ENCODE results near the gene TOMM34.

DNA sequence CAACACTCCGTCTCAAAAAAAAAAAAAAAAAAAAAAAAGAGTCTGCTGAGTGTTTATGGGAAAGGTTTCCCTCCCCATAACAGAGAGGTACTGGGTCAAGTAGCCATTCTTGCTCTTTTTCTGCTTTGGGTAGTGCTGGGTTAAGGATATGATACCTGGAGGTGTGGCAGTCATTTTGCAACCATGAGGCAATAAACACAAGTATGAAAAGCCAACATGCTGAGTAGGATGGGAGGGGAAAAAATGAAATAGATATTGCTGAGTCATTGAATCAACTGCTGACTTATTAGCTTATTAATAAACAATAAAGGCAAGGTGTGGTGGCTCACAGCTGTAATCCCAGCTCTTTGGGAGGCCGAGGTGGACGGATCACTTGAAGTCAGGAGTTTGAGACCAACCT, 2.3 kb upstream of the TOMM34 start:
- TF ChIP-seq EP300 (IDR thresholded peaks at IDR 0.05) (no peak), CHD4 (IDR thresholded peaks at IDR 0.05; ENCODE audit: borderline replicate concordance) (no peak), KDM1A (IDR thresholded peaks at IDR 0.05; ENCODE audit: low read depth) (no peak)
- TF ChIP-seq, protein P1, sequence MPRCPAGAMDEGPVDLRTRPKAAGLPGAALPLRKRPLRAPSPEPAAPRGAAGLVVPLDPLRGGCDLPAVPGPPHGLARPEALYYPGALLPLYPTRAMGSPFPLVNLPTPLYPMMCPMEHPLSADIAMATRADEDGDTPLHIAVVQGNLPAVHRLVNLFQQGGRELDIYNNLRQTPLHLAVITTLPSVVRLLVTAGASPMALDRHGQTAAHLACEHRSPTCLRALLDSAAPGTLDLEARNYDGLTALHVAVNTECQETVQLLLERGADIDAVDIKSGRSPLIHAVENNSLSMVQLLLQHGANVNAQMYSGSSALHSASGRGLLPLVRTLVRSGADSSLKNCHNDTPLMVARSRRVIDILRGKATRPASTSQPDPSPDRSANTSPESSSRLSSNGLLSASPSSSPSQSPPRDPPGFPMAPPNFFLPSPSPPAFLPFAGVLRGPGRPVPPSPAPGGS (IDR thresholded peaks at IDR 0.05) = no peak
- TF ChIP-seq, protein P2, sequence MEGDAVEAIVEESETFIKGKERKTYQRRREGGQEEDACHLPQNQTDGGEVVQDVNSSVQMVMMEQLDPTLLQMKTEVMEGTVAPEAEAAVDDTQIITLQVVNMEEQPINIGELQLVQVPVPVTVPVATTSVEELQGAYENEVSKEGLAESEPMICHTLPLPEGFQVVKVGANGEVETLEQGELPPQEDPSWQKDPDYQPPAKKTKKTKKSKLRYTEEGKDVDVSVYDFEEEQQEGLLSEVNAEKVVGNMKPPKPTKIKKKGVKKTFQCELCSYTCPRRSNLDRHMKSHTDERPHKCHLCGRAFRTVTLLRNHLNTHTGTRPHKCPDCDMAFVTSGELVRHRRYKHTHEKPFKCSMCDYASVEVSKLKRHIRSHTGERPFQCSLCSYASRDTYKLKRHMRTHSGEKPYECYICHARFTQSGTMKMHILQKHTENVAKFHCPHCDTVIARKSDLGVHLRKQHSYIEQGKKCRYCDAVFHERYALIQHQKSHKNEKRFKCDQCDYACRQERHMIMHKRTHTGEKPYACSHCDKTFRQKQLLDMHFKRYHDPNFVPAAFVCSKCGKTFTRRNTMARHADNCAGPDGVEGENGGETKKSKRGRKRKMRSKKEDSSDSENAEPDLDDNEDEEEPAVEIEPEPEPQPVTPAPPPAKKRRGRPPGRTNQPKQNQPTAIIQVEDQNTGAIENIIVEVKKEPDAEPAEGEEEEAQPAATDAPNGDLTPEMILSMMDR (IDR thresholded peaks at IDR 0.05) = no peak

All from A549 (cell line).